CD4-positive, alpha-beta T cell treated with Interleukin-15 for 4 hours (primary cell): ENCODE measurements around the gene MAST3.

Experiments used
- DNase-seq: peaks from one replicate; pipeline ENCODE4 v3.0.0-alpha.2; 2020; ENCODE audit warnings: low spot score

Gene MAST3

DNA sequence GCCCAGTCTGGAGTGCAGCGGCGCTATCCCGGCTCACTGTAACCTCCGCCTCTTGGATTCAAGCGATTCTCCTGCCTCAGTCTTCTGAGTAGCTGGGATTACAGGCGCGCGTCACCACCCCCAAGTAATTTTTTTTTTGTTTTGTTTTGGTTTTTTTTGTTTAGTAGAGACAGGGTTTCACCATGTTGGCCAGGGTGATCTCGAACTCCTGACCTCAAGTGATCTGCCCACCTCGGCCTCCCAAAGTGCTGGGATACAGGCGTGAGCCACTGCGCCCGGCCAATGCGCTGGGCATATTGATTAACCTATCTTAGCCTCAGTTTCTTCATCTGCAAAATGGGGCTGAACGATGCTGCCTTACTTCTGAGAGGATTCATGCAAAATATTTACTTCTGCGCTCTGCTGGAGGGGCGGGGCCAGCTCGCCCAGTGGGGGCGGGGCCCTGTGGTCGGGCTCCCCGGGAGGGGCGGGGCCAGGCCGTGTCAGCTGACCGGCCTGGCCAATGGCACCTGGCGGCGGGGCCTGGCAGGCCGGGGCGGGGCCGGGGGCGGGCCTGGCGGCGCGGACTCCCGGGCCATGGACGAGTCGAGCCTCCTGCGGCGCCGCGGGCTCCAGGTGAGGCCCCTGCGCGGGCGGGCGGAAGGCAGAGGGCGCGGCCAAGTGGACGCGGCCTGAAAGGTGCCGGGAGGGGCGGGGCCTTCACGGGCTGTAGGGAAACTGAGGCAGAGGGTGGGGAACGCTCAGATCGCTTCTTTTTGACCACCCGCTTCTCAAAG, at the start of gene MAST3:
Gene MAST3 (plus strand): TSS at position 562 of the 776 bp plus-strand sequence. CDS start 15 bp downstream, at position 577.
- DNase-seq = peak; percentile 94

DNA sequence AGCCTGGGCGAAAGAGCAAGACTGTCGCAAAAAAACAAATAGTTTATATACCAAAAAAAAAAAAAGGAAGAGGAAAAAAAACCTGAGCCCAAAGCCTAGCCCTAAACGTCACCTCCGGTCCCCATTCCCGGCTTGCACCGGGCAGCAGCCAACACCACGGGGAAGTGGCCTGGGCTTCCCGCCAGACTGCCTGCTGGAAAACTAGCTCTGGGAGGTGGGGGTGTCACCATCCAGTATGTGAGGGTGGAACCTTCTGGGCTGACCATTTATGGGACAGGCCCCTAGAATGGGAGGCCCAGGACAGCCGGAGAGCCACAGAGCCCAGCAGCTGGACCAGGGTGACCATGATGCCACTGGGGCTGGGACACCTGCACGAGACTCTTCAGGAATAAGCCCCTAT, 48.2 kb upstream of the MAST3 start:
- no peak for DNase-seq

DNA sequence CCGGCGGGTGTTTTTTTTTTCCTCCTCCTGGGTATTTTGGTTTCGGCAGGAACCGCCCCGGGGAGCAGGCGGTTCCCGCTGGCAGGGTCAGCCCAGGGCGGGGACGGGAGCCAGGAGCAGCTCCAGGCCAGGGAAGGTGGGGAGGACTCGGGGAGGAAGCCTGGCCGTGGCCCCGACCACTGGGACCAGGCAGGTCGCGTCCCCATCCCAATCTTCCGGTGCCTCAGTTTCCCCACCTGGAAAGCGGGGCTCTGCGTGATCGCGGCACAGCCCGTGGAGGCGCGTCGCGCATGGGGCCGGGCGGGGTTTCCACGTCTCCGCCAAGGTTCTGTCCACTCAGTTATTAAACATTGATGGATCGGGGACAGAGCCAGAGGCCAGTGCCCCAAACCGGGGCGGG, 45.7 kb upstream of the MAST3 start:
- DNase-seq = no peak

DNA sequence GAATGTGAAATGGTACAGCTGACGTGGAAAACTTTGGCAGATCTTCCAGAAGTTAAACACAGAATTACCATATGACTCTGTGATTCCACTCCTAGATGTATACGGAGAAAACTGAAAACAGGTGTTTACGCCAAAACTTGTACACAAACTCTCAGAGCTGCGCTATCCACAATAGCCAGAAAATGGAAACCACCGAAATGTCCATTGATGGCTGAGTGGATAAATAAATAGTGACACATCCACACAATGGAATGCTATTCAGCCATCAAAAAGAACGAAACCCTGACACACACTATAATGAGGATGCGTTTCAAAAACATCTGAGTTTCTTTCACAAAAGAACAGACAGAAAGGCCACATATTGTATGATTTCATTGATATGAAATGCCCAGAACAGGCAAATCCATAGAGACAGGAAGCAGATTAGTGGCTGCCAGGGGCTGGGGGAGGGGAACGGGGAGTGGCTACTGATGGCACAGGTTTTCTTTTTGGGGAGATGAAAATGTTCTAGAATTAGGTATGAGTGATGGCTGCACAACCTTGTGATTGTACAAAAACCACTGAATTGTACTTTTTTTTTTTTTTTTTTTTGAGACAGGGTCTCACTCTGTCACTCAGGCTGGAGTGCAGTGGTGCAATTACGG, 43.9 kb upstream of the MAST3 start:
- DNase-seq = no peak

- no peak for DNase-seq
These were observed 41.6 kb upstream of the MAST3 start for GRCh38 chr19:18055967-18056366.

DNA sequence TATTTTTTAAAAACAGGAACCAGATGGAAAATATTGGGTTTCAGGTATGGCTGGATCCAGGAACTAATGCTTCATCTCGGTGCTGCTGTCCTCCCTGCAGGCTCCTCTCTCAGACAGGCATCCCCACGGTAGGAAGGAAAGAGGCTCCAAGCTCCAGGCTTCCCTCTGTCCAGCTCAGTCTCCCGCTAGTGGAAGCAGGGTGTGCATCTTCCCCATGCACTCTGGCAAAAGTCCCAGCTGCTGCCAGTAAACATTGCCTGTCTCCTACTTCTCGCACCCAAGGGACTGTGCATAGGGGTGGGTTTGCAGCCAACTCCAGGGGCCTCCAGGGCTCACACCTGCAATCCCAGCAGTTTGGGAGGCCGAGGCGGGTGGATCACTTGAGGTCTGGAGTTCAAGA, 40.0 kb upstream of the MAST3 start:
- DNase-seq = no peak

DNA sequence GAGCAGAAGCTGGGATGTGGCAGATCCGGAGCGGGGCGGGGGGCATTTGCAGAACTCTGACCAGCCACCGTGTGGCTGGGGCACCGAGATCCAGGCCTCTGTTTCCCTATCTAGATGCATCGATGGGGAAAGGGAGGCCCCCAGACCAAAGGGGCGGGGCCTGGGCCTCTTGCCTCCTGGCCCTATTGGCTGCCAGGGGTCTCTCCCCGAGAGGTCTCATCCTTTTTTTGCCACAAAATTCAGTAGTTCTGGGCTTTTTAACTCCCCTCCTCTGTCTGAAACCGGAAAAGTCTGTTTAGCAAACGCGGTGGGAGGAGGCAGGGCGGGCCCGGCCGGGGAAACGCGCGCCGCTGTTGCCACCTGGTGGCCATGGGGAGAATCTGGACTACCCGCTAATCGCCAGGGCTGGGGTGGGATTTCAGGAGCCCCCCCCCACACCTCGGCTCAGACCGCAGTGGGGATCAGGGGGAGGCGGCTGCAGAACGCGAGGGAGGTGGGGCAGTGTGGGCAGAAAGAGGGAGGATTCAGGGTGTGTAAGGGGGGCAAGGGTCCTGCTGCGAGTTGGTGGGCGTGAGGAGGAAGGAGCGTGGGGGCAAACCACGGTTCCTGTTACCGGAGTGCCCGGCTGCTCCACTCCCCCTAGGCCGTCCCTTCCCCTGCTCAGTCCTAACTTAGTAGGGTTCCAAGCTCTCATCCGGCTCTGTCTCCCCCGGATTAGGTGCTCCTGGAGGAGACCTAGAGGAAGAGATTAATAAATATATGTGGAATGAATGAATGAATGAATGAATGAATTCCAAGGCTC, 39.2 kb upstream of the MAST3 start:
- DNase-seq = peak; percentile 85

- DNase-seq = no peak
These were observed 38.3 kb upstream of the MAST3 start for GRCh38 chr19:18059297-18059696.

GRCh38 chr19:18059902-18060301, 37.7 kb upstream of the MAST3 start:
- no peak for DNase-seq

DNA sequence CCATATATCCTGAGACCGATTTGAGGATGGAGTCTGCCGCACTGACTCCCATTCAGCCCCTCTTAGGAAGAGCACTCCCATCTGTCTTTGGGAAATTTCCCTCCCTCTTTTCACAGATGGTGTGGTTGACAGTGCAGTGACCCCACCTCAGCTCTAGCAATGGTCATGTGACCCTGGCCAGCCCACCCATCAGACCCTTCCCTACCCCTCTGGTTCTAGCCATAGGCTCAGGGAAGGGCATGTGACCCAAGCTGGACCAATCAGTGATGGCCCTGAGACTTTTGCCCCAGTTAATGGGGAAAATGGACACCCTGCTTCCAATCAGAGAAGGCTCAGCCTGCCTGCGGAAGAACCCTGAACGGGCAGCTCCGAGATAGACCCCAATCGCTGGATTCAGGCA, 37.1 kb upstream of the MAST3 start:
- no peak for DNase-seq

- no peak for DNase-seq
These were observed 35.5 kb upstream of the MAST3 start for GRCh38 chr19:18062028-18062427.

DNA sequence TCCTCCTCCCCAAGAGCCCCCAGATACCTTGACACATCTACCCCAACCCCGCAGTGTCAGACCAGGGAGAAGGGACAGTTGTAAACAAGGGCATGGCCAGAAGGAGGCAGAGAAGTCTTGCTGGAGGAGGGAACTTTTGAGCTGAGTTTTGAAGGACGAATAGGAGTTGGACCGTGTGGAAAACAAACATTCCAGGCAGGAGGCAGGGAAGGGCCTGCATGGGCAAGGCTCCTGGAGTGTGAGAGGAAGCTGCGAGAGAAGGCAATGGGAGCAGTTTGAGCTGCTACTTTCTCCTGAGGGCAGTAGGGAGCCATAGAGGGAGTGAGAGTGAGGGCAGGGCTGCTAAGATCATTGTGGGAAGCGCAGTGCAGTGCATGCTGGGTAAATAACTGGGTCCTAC, 34.1 kb upstream of the MAST3 start:
- no peak for DNase-seq

GRCh38 chr19:18065173-18065495, 32.4 kb upstream of the MAST3 start:
- no peak for DNase-seq

GRCh38 chr19:18068395-18068794, 29.2 kb upstream of the MAST3 start:
- DNase-seq = no peak

DNA sequence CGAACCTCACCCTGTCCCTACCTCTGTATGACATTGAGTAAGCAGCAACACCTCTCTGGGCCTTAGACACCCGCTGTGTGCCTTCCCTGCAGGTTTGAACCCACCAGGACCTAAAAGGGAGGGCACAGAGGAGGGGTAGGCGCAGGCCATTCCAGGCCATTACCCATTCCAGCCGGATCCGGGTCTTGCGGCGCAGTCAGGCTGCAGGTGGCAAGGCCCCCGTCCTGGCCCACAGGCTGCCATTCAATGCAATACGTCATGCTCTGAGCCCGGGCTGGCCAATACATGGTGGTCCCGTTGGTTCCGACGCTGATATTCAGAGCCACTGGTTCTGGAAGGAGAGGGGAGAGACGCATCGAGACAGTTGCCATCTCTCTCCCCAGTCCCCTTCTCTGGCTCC, 28.2 kb upstream of the MAST3 start:
- no peak for DNase-seq

GRCh38 chr19:18070181-18070580, 27.4 kb upstream of the MAST3 start:
- DNase-seq = no peak

DNA sequence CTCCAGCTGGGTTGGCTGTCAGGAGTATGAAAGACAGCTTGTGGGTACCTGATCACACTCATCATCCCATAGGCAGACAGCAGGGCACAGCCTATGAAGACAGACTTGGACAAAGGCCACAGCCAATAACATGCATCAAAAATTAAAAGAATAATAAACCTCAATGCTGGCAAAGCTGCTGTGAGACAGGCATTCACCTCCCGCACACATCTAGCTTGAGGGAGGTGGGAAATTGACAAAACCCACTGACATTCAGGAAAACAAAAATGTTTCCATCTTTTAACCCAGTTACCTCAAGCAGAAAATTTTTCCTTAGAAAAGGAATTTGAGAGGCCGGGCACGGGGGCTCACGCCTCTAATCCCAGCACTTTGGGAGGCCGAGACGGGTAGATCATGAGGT, 25.2 kb upstream of the MAST3 start:
- no peak for DNase-seq

GRCh38 chr19:18073197-18073596, 24.4 kb upstream of the MAST3 start:
- DNase-seq = no peak

- no peak for DNase-seq
These were observed 23.4 kb upstream of the MAST3 start for GRCh38 chr19:18074192-18074591.

DNA sequence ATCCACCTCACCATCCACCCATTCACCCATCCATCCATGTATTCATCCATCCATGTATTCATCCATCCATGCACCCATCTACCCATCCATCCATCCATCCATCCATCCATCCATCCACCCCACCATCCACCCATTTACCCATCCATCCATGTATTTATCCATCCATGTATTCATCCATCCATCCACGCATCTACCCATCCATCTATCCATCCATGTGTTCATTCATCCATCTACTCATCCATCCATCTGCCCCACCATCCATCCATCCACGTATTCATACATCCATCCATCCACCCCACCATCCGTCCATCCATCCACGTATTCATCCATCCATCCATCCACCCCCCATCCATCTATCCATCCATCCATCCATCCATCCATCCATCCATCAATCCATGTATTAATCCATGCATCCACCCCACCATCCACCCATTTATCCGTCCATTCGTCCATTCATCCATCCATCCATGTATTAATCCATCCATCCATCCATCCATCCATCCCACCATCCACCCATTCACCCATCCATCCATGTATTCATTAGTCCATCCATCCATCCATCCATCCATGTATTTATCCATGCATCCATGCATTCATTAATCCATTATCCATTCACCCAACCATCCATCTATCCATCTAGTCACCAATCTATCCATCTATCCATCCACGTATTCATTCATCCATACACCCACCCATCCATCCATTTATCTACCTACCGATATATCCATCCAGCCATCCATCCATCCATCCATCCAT, 13.5 kb upstream of the MAST3 start:
- DNase-seq = no peak

DNA sequence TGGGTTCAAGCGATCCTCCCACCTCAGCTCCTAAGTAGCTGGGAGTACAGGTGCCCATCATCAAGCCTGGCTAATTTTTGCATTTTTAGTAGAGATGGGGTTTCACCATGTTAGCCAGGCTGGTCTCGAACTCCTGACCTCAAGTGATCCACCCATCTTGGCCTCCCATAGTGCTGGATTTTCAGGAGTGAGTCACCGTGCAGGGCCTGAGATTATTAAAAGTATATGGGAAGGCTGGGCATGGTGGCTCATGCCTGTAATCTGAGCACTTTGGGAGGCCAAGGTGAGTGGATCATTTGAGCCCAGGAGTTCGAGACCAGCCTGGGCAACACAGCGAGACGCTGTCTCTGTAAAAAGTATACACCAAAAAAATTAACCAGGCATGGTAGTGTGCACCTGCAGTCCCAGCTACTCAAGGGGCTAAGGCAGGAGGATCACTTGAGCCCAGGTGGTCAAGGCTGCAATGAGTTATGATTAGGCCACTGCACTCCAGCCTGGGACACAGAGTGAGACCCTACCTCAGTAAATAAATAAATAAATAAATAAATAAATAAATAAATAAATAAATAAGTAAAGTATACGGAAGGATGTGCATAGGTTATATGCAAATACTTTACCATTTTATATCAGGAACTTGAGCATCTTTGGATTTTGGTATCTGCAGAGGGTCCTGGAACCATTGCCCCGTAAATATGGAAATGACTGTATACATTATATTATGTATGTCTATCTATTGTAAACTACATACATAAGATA, 11.7 kb upstream of the MAST3 start:
- no peak for DNase-seq
